Upper lobe of left lung (tissue), 6 donors: ENCODE data around the gene RAB11FIP3. TPM values are rescaled to one million over a fixed set of nuclear protein-coding genes. Genes with fewer than 3 reads are reported as not detected.

Experiments used
- ATAC-seq, 2 donors: fragments of 200-7000 bp; cut with Tn5 transposase; one replicate each; pipeline ENCODE4 v1.9.1; 2022; ENCODE audit warnings: mild to moderate bottlenecking in 2 of 2, moderate library complexity in 2 of 2; ENCODE audit not compliant: low FRiP score in 2 of 2
- DNase-seq, 2 donors: peaks; one replicate each; pipeline ENCODE4 v3.0.0-alpha.2; 2019 to 2020
- H3K27ac ChIP-seq, 4 donors: fragments of 200-600 bp; sonication (generic); one replicate each; pipeline ENCODE4 v1.5.1; 2016 to 2019
- H3K27me3 ChIP-seq, 4 donors: fragments of 200-600 bp; sonication (generic); one replicate each; pipeline ENCODE4 v1.5.1; 2017 to 2019
- H3K36me3 ChIP-seq, 4 donors: fragments of 200-600 bp; sonication (generic); one replicate each; pipeline ENCODE4 v1.5.1; 2016 to 2019
- H3K4me1 ChIP-seq, 4 donors: fragments of 200-600 bp; sonication (generic); one replicate each; pipeline ENCODE4 v1.5.1; 2018 to 2019
- H3K4me3 ChIP-seq, 4 donors: fragments of 200-600 bp; sonication (generic); one replicate each; pipeline ENCODE4 v1.5.1; 2017 to 2019; ENCODE audit warnings: mild to moderate bottlenecking in 2 of 4, moderate library complexity in 1 of 4
- H3K9me3 ChIP-seq, 4 donors: fragments of 200-600 bp; sonication (generic); one replicate each; pipeline ENCODE4 v1.5.1; 2018 to 2019
- EP300 ChIP-seq, 4 donors: sonication (generic); formaldehyde crosslinking; IDR thresholded peaks; one replicate each; pipeline ENCODE4 v1.5.1; 2017; ENCODE audit warnings: antibody characterized with exemption in 4 of 4, control low read depth in 2 of 4
- POLR2A ChIP-seq, 4 donors: fragments of 450-650 bp; IDR thresholded peaks; one replicate each; pipeline ENCODE4 v1.5.1; 2016 to 2017; ENCODE audit warnings: antibody characterized with exemption in 4 of 4, mild to moderate bottlenecking in 2 of 4
- POLR2AphosphoS5 ChIP-seq, 2 donors: sonication (generic); formaldehyde crosslinking; IDR thresholded peaks; one replicate each; pipeline ENCODE4 v1.5.1; 2017; ENCODE audit warnings: antibody characterized with exemption in 2 of 2
- WGBS, 2 donors: methylation state at CpG; one replicate each; pipeline ENCODE4 v1.1.5; 2017 to 2018; 5-methylcytosine and 5-hydroxymethylcytosine counted together
- total RNA-seq, 6 donors: library from RNA; depleted of rRNA in 4 of 6; stranded (reverse); fragments of >200 nt in 4 of 6; gene quantifications; one replicate each; pipeline versions ENCODE4 v1.1.0 to v1.2.1, GENCODE V29; 2016 to 2021
- TF ChIP-seq, protein P1 (sequence below), 6 experiments: fragments of 450-650 bp in 4 of 6; fragments of 200-600 bp in 2 of 6; sonication (generic) in 2 of 6; IDR thresholded peaks; one replicate each; pipeline ENCODE4 v1.5.1; 2016 to 2019; ENCODE audit warnings: antibody characterized with exemption in 6 of 6
- donor health status: DM: no; HTN: no; CAD: no; lungs with moderate emphysema.
- donor health status: DM: no; HTN: yes; CAD: no; lungs with severe emphysema.

RAB11FIP3 gene
- total RNA-seq, 6 donors from 2014 or later = 38.9 to 95.3 (median 43.8) TPM

- H3K36me3 ChIP-seq = peaks cover 0 to 25% (median 21%) of the 10 kb centered on the region in 4 donors
- WGBS, 2 donors = 92 to 95% methylated on average over 16 to 19 of the region's 22 CpGs
- H3K4me1 ChIP-seq = peaks cover 13 to 33% (median 16%) of the 10 kb centered on the region in 4 donors
- DNase-seq = peak in 1 of 2 donors; percentile 73
- H3K4me3 ChIP-seq = no peak overlapping the region
- ATAC-seq = no peak
- H3K9me3 ChIP-seq = no peaks in the 10 kb centered on the region
- no peak overlapping the region for H3K27ac ChIP-seq
- H3K27me3 ChIP-seq = no peaks in the 10 kb centered on the region
- TF ChIP-seq POLR2A (IDR thresholded peaks at IDR 0.05) (no peak), POLR2AphosphoS5 (IDR thresholded peaks at IDR 0.05) (no peak), EP300 (IDR thresholded peaks at IDR 0.05) (no peak)
- TF ChIP-seq, protein P1, sequence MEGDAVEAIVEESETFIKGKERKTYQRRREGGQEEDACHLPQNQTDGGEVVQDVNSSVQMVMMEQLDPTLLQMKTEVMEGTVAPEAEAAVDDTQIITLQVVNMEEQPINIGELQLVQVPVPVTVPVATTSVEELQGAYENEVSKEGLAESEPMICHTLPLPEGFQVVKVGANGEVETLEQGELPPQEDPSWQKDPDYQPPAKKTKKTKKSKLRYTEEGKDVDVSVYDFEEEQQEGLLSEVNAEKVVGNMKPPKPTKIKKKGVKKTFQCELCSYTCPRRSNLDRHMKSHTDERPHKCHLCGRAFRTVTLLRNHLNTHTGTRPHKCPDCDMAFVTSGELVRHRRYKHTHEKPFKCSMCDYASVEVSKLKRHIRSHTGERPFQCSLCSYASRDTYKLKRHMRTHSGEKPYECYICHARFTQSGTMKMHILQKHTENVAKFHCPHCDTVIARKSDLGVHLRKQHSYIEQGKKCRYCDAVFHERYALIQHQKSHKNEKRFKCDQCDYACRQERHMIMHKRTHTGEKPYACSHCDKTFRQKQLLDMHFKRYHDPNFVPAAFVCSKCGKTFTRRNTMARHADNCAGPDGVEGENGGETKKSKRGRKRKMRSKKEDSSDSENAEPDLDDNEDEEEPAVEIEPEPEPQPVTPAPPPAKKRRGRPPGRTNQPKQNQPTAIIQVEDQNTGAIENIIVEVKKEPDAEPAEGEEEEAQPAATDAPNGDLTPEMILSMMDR (IDR thresholded peaks at IDR 0.05) = no peak
Observed at GRCh38 chr16:523097-523741, 97.8 kb downstream of the RAB11FIP3 start.

- WGBS, 2 donors = 82 to 86% methylated on average over 10 to 23 of the region's 24 CpGs
- H3K27me3 ChIP-seq = no peaks in the 10 kb centered on the region
- H3K4me1 ChIP-seq = peaks cover 20 to 46% (median 27%) of the 10 kb centered on the region in 4 donors
- H3K27ac ChIP-seq = no peak overlapping the region
- no peak for TF ChIP-seq POLR2A (IDR thresholded peaks at IDR 0.05)
- no peak for TF ChIP-seq POLR2AphosphoS5 (IDR thresholded peaks at IDR 0.05)
- no peak for TF ChIP-seq EP300 (IDR thresholded peaks at IDR 0.05)
- DNase-seq (peak in 1 of 2 donors; percentile 74), ATAC-seq (no peak)
- peaks cover 0 to 18% (median 14%) of the 10 kb centered on the region in 4 donors for H3K36me3 ChIP-seq
- no peaks in the 10 kb centered on the region for H3K9me3 ChIP-seq
- no peak overlapping the region for H3K4me3 ChIP-seq
Observed at GRCh38 chr16:524274-525040, 99.0 kb downstream of the RAB11FIP3 start.

GRCh38 chr16:525123-525519 is 99.7 kb downstream of the RAB11FIP3 start:
- Histone ChIP-seq H3K36me3 (peaks cover 0 to 11% (median 9%) of the 10 kb centered on the region in 4 donors), H3K4me1 (peaks cover 27 to 52% (median 33%) of the 10 kb centered on the region in 4 donors), H3K4me3 (no peak overlapping the region), H3K27ac (no peak overlapping the region), H3K27me3 (no peaks in the 10 kb centered on the region), H3K9me3 (no peaks in the 10 kb centered on the region)
- no peak for ATAC-seq
- no peak for DNase-seq
- TF ChIP-seq, protein P1 (IDR thresholded peaks at IDR 0.05) = no peak
- TF ChIP-seq EP300 (IDR thresholded peaks at IDR 0.05) (no peak), POLR2AphosphoS5 (IDR thresholded peaks at IDR 0.05) (no peak), POLR2A (IDR thresholded peaks at IDR 0.05) (no peak)
- 83 to 87% methylated on average over 5 to 8 of the region's 8 CpGs for WGBS, 2 donors

DNA sequence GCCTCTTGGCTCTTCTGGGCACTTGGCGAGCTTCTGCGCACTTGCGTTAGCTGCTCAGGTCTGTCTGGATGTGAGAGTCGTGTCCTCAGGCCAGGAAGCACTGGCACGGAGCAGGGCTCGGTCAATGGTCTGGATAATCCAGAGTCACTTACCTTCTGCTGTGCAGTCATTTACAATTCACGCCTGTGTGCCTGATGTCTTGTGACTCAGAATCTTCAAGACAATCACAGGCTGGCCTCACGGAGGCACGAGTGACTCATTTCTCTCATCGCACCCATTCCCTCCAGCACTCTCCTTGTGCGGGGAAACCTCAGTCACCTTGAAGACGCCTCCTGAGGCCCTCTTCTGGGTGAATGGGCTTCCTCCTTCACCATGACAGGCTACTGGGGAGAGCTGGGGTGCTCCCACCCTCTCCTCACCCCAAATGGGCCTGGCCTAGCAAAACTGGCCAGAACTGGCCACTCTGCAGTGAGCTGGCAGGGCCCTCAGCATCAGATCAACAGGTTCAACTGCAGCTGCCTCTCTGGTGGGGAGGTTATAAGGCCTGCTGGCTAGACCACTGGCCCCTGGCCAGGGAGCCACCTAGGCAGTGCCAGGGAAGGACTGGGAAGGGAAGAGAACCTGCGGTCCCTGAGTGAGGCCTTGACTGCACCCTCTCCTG is 100.2 kb downstream of the RAB11FIP3 start:
- H3K4me1 ChIP-seq = peaks cover 29 to 58% (median 38%) of the 10 kb centered on the region in 4 donors
- 72 to 73% methylated on average over 13 of the region's 13 CpGs for WGBS, 2 donors
- no peaks in the 10 kb centered on the region for H3K27me3 ChIP-seq
- no peaks in the 10 kb centered on the region for H3K9me3 ChIP-seq
- peak overlapping the region in 3 of 4 donors; percentile 74 to 91 (median 83) for H3K4me3 ChIP-seq
- H3K27ac ChIP-seq = peak overlapping the region in 3 of 4 donors; percentile 96 to 99 (median 98)
- peaks cover 0 to 6% (median 4%) of the 10 kb centered on the region in 4 donors for H3K36me3 ChIP-seq
- TF ChIP-seq EP300 (IDR thresholded peaks at IDR 0.05) (no peak), POLR2AphosphoS5 (IDR thresholded peaks at IDR 0.05) (no peak), POLR2A (IDR thresholded peaks at IDR 0.05) (no peak)
- TF ChIP-seq, protein P1 (IDR thresholded peaks at IDR 0.05) = no peak
- no peak for ATAC-seq
- DNase-seq = no peak
